Fibroblast of the aortic adventitia (primary cell): Measurements from ENCODE around the gene GFOD1. TPM values are rescaled to one million over a fixed set of nuclear protein-coding genes. Genes with fewer than 3 reads are reported as not detected.

Source experiments
- DNase-seq: peaks from one replicate; pipeline ENCODE4 v3.0.0-alpha.2; 2010; ENCODE audit warnings: low read depth
- H3K4me3 ChIP-seq: 2 replicates; pipeline ENCODE4 v1.5.1; 2011; ENCODE audit warnings: low read depth, mild to moderate bottlenecking, control low read depth, low read length, moderate library complexity
- total RNA-seq: library from RNA; depleted of rRNA; stranded (reverse); fragments of >200 nt; gene quantifications from 2 replicates; pipeline ENCODE4 v1.2.3, GENCODE V29; 2012; ENCODE audit warnings: low replicate concordance
- TF ChIP-seq, protein P1 (sequence below): IDR thresholded peaks from 2 replicates; pipeline ENCODE4 v1.5.1; 2011; ENCODE audit warnings: mild to moderate bottlenecking, low read length, control low read depth, inconsistent platforms; ENCODE audit not compliant: insufficient read depth

The GFOD1 gene, protein sequence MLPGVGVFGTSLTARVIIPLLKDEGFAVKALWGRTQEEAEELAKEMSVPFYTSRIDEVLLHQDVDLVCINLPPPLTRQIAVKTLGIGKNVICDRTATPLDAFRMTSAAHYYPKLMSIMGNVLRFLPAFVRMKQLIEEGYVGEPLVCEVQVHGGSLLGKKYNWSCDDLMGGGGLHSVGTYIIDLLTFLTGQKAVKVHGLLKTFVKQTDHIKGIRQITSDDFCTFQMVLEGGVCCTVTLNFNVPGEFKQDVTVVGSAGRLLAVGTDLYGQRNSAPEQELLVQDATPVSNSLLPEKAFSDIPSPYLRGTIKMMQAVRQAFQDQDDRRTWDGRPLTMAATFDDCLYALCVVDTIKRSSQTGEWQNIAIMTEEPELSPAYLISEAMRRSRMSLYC
- 2.6 and 3.0 TPM in 2 replicates for total RNA-seq

DNA sequence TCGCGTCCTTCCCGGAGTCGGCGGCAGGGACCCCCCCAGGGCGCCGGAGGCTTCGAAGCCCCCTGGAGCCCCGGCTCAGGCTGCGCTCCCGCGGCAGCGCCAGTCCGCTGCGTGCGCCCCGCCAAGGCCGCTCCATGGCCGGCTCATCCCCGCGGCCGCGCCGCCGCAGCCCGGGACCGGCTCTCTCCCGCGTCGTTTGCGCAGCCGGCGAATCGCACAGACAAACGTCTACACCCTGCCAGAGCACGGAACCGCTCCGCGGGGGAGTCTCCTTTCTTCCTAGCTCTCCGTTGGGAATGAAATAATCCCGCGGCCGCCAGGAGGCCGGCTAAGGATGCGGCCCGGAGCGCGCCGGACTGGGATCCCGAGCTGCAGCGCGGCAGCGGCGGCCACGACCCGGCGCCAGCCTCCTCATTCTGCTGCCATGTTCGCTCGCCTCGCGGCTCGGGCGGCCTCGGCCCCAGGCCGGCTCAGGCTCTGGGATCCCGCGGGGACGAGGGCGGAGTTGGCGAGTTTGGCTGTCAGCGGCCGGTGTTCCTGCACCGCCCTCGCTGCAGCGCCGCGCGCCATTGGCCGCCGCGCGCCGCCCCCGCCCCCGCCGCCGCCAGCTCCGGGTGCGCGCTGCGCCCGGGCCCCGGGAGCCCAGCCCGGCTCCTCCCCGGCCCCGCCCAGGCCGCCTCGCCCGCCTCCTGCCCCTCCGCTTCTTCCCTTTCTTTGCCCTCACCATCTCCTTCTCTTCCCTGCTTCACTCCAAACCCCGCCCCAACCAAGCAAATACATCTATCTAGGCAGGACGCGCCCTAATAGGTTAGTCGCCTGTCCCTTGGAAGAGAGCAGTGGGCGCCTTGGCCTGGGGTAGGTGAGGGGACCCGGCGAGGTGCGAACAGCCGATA lies at the start of gene GFOD1:
Gene GFOD1, minus strand, starts transcription at position 479 of the 893 bp plus-strand sequence. CDS start 710 bp downstream, outside the sequence.
- peak within 1 kb of the TSS; percentile 76 for H3K4me3 ChIP-seq
- TF ChIP-seq, protein P1, sequence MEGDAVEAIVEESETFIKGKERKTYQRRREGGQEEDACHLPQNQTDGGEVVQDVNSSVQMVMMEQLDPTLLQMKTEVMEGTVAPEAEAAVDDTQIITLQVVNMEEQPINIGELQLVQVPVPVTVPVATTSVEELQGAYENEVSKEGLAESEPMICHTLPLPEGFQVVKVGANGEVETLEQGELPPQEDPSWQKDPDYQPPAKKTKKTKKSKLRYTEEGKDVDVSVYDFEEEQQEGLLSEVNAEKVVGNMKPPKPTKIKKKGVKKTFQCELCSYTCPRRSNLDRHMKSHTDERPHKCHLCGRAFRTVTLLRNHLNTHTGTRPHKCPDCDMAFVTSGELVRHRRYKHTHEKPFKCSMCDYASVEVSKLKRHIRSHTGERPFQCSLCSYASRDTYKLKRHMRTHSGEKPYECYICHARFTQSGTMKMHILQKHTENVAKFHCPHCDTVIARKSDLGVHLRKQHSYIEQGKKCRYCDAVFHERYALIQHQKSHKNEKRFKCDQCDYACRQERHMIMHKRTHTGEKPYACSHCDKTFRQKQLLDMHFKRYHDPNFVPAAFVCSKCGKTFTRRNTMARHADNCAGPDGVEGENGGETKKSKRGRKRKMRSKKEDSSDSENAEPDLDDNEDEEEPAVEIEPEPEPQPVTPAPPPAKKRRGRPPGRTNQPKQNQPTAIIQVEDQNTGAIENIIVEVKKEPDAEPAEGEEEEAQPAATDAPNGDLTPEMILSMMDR, result peak; percentile 33
- DNase-seq, result peak; percentile 79

DNA sequence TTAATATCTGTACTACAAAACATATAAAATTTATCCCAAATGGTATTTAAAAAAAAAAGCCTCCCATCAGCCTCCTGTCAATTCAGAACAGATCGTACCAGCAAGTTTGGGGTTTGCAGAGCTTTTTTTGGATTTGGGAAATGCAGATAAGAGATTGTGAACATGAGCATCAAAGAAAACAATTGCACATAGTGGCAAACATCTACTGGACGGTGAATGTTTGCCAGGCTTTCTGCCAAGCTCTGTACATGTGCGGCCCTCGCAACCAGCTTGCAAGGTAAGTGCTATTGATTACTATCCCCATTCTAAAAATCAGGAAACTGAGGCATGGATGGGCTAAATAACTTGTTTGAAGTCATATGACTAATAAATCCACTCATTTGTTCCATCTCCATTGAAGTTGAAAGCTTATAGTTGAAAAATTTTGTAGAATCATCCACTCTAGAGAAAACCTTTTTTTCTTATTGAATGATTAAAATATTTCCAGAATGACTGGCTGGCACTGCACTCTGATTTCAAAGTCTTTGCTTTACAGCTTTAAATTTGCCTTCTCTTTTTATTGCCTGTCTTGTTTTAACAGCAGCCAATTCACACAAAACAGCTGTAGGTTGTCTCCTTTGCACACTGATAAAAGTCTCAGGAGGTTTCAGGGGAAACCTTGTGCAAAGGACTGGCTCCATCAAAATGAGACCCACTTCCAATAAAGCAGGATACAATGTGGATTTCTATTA lies 49.6 kb upstream of the GFOD1 start:
- peak; percentile 51 for DNase-seq
- TF ChIP-seq, protein P1, result no peak

DNA sequence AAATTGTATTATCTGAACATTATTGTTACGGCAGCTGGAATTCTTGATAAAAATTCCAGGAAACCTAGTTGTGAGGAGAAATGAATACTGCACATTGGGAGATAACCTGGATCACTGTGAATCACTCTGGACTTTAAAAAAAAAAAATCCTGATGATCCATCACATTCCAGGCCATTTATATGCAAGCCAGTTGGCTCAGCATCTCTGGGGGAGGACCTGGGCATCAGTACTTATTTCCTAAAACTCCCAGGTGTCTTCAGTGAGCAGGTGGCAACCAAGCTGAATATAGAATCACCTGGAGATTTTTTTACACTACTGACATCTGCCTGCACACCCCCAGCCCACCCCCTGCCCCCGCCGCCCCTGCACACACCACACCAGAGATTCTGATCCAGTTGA lies 47.9 kb upstream of the GFOD1 start:
- no peak for DNase-seq
- no peak overlapping the region for H3K4me3 ChIP-seq
- TF ChIP-seq, protein P1, result no peak

More for the DNA sequence above, 49.6 kb upstream of the GFOD1 start:
- no peak overlapping the region for H3K4me3 ChIP-seq

DNA sequence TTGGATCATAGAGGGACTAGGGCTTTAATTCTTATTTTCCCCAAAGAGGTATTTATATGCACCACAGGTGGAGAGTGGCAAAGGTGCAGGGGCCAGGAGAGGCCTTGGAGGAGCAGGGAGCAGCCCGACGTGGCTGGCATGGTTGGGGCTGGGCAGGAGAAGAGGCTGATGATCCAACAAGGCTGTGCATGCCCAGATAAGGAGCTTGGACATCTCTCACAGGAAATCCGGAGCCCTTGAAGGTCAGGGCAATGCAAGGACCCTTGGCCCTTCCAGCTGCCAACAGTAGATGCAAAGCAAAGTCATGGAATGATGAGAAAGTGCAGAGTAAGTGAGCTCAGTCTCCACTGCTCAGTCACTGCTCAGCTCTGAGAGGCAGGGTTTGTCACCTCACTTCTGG lies 47.1 kb upstream of the GFOD1 start:
- TF ChIP-seq, protein P1, result no peak
- DNase-seq, result no peak
- no peak overlapping the region for H3K4me3 ChIP-seq

DNA sequence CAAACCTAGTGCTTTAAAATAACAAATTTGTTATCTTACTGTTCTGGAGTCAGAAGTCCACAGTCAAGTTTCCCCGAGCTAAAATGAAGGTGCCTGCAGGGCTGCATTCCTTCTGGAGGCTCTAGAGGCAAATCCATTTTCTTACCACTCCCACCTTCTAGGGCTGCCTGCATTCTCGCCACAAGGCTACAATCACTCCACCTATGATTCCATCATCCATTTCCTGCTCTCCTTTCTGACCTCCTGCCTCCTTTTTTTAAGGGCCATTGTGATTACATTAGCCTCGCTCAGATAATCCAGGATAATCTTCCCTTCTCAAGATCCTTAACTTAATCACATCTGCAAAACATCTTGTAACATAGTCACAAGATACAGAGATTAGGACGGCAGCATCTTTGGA lies 44.6 kb upstream of the GFOD1 start:
- no peak for DNase-seq
- TF ChIP-seq, protein P1, result no peak
- no peak overlapping the region for H3K4me3 ChIP-seq

DNA sequence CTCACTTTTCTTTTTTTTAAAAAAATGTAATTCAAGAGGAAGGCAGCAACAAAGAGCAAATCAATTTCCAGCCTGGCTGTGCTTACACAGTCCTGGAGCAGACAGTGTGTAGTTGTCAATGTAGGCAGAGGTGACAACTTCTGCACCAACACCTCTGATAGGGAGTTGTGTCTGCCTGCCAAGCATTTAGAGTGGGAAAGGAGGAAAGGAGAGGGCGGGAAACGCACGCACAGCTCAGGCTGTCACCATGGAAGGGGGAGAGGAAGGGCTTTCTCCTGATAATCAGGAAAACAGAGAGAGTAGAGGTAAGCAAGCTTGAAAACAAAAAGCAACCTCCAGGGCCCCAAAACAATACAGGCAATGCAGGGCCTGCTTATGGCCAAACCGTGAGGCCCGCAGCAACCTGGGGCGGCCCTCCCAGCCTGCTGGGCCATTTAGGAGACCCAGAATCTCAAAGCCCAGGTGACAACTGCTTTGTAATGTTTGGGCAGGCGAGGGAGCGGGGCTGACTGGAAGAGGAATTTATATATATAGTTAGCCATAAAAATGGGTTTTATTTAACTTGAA lies 41.5 kb upstream of the GFOD1 start:
- no peak for DNase-seq
- no peak overlapping the region for H3K4me3 ChIP-seq
- TF ChIP-seq, protein P1, result no peak
